GM12878 (cell line): ENCODE measurements around the gene CSTPP1. TPM values are rescaled to one million over a fixed set of nuclear protein-coding genes. Genes with fewer than 3 reads are reported as not detected.
A peak's percentile ranks its signal among the peaks of the same experiment; 100 is the strongest.

Experiments used
- CBX5 ChIP-seq: sonication (generic); IDR thresholded peaks from 2 replicates; pipeline ENCODE4 v1.6.1; 2016; ENCODE audit warnings: low read depth, moderate library complexity, mild to moderate bottlenecking, inconsistent platforms
- GATAD2B ChIP-seq: fragments of 450-650 bp; conservative IDR thresholded peaks from 2 replicates; pipeline ENCODE4 v1.6.1; 2017; ENCODE audit warnings: low read depth, mild to moderate bottlenecking, moderate library complexity
- IRF3 ChIP-seq: fragments of 450-650 bp; IDR thresholded peaks from 2 replicates; pipeline ENCODE4 v1.6.1; 2014; ENCODE audit warnings: mild to moderate bottlenecking
- JUND ChIP-seq: IDR thresholded peaks from 2 replicates; pipeline ENCODE4 v1.6.1; 2012; ENCODE audit warnings: low read depth, mild to moderate bottlenecking, low read length, improper control_type of control experiment, moderate library complexity
- LARP7 ChIP-seq: fragments of 450-650 bp; IDR thresholded peaks from 2 replicates; pipeline ENCODE4 v1.6.1; 2017; ENCODE audit warnings: mild to moderate bottlenecking
- MTA2 ChIP-seq: fragments of 450-650 bp; IDR thresholded peaks from 2 replicates; pipeline ENCODE4 v1.6.1; 2016; ENCODE audit warnings: low read depth, mild to moderate bottlenecking, moderate library complexity
- MYB ChIP-seq: fragments of 150-350 bp; IDR thresholded peaks from 2 replicates; pipeline ENCODE4 v1.6.1; 2014; ENCODE audit warnings: mild to moderate bottlenecking, low read depth, low read length, borderline replicate concordance
- PAX5 ChIP-seq: IDR thresholded peaks from 2 replicates; pipeline ENCODE4 v1.6.1; 2011; ENCODE audit warnings: low read depth, low read length, borderline replicate concordance
- POLR2AphosphoS5 ChIP-seq: IDR thresholded peaks from 2 replicates; pipeline ENCODE4 v1.6.1; 2011; ENCODE audit warnings: mild to moderate bottlenecking, low read length, inconsistent platforms
- POU2F2 ChIP-seq: IDR thresholded peaks from 3 replicates; pipeline ENCODE4 v1.6.1; 2011; ENCODE audit warnings: low read depth, mild to moderate bottlenecking, low read length, borderline replicate concordance
- RAD21 ChIP-seq: IDR thresholded peaks from 2 replicates; pipeline ENCODE4 v1.6.1; 2011; ENCODE audit warnings: mild to moderate bottlenecking, low read depth, low read length, moderate library complexity; ENCODE audit not compliant: insufficient read depth
- RBBP5 ChIP-seq: fragments of 200-600 bp; sonication (generic); conservative IDR thresholded peaks from 2 replicates; pipeline ENCODE4 v1.6.1; 2016
- RFX5 ChIP-seq: IDR thresholded peaks from 2 replicates; pipeline ENCODE4 v1.6.1; 2011; ENCODE audit warnings: low read depth, low read length, improper control_type of control experiment
- SP1 ChIP-seq: IDR thresholded peaks from one replicate; pipeline ENCODE4 v1.6.1; 2011; ENCODE audit warnings: low read depth, low read length
- STAT3 ChIP-seq: IDR thresholded peaks from 2 replicates; pipeline ENCODE4 v1.6.1; 2011; ENCODE audit warnings: low read depth, low read length, improper control_type of control experiment
- SUZ12 ChIP-seq: fragments of 200-600 bp; sonication (generic); IDR thresholded peaks from one replicate; pipeline ENCODE4 v1.6.1; 2018; ENCODE audit warnings: antibody characterized with exemption, mild to moderate bottlenecking; ENCODE audit not compliant: unreplicated experiment
- TCF12 ChIP-seq: IDR thresholded peaks from 2 replicates; pipeline ENCODE4 v1.6.1; 2011; ENCODE audit warnings: low read depth, mild to moderate bottlenecking, low read length
- TCF7 ChIP-seq: IDR thresholded peaks from 2 replicates; pipeline ENCODE4 v1.6.1; 2014; ENCODE audit warnings: antibody characterized with exemption, borderline replicate concordance
- YY1 ChIP-seq: IDR thresholded peaks from 2 replicates; pipeline ENCODE4 v1.6.1; 2011; ENCODE audit warnings: low read depth, mild to moderate bottlenecking, low read length
- ZNF274 ChIP-seq: IDR thresholded peaks from one replicate; pipeline ENCODE4 v1.8.0; 2011; ENCODE audit not compliant: insufficient read length, insufficient read depth
- ZNF622 ChIP-seq: fragments of 450-650 bp; IDR thresholded peaks from 2 replicates; pipeline ENCODE4 v1.6.1; 2017; ENCODE audit warnings: mild to moderate bottlenecking, inconsistent platforms
- polyA plus RNA-seq, 11 experiments: library from polyadenylated mRNA; depleted of rRNA in 4 of 11; unstranded in 6 of 11; stranded (reverse) in 5 of 11; fragments of >200 nt; fragmentation: Nextera tagmentation in 4 of 11; fragmentation: Illumina TruSeq in 1 of 11; extraction: Ambion mirVana in 4 of 11; extraction: Trizol in 1 of 11; gene quantifications; 1 replicate in 1 of 11; 2 replicates in 10 of 11; pipeline versions ENCODE4 v1.2.1 to v1.2.3, GENCODE V29; 2011 to 2016; ENCODE audit warnings: inconsistent platforms in 2 of 11, missing spikeins in 2 of 11, low read depth in 1 of 11
- total RNA-seq, 4 experiments: library from RNA; depleted of rRNA in 3 of 4; stranded (reverse); fragments of >200 nt in 3 of 4; fragmentation: Illumina TruSeq in 1 of 4; extraction: Trizol in 1 of 4; gene quantifications; 2 replicates each; pipeline versions ENCODE4 v1.2.1 to v1.2.3, GENCODE V29; 2013 to 2021
- TF ChIP-seq, protein P1 (sequence below): IDR thresholded peaks from 2 replicates; pipeline ENCODE4 v1.6.1; 2012; ENCODE audit warnings: improper control_type of control experiment, low read depth, low read length; ENCODE audit not compliant: insufficient replicate concordance
- TF ChIP-seq, protein P2 (sequence below): fragments of 450-650 bp; IDR thresholded peaks from 2 replicates; pipeline ENCODE4 v1.6.1; 2017; ENCODE audit warnings: mild to moderate bottlenecking, moderate library complexity

The CSTPP1 gene
- total and polyA plus RNA-seq, 10 of the 15 experiments (the other 5 are each of a cell fraction or from before 2014, with no cell fraction given), result 7.1 to 23.4 (median 17.5) TPM

- no peak for TF ChIP-seq ZNF274
- no peak for TF ChIP-seq MYB
- TF ChIP-seq YY1, result peak; percentile 59
- no peak for TF ChIP-seq IRF3
- no peak; the same call in 1 of the 2 replicates for TF ChIP-seq POLR2AphosphoS5
- TF ChIP-seq GATAD2B, result no peak
- no peak for TF ChIP-seq RBBP5
- 0 out of 3 replicates have a peak, but pooled peaks have one; percentile 25 for TF ChIP-seq POU2F2
- peak; percentile 78 for TF ChIP-seq RAD21
- no peak for TF ChIP-seq PAX5
- TF ChIP-seq RFX5, result no peak
- no peak for TF ChIP-seq SUZ12
- no peak for TF ChIP-seq SP1
- TF ChIP-seq TCF12, result no peak
- TF ChIP-seq, protein P1, sequence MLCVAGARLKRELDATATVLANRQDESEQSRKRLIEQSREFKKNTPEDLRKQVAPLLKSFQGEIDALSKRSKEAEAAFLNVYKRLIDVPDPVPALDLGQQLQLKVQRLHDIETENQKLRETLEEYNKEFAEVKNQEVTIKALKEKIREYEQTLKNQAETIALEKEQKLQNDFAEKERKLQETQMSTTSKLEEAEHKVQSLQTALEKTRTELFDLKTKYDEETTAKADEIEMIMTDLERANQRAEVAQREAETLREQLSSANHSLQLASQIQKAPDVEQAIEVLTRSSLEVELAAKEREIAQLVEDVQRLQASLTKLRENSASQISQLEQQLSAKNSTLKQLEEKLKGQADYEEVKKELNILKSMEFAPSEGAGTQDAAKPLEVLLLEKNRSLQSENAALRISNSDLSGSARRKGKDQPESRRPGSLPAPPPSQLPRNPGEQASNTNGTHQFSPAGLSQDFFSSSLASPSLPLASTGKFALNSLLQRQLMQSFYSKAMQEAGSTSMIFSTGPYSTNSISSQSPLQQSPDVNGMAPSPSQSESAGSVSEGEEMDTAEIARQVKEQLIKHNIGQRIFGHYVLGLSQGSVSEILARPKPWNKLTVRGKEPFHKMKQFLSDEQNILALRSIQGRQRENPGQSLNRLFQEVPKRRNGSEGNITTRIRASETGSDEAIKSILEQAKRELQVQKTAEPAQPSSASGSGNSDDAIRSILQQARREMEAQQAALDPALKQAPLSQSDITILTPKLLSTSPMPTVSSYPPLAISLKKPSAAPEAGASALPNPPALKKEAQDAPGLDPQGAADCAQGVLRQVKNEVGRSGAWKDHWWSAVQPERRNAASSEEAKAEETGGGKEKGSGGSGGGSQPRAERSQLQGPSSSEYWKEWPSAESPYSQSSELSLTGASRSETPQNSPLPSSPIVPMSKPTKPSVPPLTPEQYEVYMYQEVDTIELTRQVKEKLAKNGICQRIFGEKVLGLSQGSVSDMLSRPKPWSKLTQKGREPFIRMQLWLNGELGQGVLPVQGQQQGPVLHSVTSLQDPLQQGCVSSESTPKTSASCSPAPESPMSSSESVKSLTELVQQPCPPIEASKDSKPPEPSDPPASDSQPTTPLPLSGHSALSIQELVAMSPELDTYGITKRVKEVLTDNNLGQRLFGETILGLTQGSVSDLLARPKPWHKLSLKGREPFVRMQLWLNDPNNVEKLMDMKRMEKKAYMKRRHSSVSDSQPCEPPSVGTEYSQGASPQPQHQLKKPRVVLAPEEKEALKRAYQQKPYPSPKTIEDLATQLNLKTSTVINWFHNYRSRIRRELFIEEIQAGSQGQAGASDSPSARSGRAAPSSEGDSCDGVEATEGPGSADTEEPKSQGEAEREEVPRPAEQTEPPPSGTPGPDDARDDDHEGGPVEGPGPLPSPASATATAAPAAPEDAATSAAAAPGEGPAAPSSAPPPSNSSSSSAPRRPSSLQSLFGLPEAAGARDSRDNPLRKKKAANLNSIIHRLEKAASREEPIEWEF, result no peak
- no peak for TF ChIP-seq STAT3
- no peak for TF ChIP-seq LARP7
- TF ChIP-seq JUND, result no peak
- TF ChIP-seq MTA2, result no peak
- TF ChIP-seq, protein P2, sequence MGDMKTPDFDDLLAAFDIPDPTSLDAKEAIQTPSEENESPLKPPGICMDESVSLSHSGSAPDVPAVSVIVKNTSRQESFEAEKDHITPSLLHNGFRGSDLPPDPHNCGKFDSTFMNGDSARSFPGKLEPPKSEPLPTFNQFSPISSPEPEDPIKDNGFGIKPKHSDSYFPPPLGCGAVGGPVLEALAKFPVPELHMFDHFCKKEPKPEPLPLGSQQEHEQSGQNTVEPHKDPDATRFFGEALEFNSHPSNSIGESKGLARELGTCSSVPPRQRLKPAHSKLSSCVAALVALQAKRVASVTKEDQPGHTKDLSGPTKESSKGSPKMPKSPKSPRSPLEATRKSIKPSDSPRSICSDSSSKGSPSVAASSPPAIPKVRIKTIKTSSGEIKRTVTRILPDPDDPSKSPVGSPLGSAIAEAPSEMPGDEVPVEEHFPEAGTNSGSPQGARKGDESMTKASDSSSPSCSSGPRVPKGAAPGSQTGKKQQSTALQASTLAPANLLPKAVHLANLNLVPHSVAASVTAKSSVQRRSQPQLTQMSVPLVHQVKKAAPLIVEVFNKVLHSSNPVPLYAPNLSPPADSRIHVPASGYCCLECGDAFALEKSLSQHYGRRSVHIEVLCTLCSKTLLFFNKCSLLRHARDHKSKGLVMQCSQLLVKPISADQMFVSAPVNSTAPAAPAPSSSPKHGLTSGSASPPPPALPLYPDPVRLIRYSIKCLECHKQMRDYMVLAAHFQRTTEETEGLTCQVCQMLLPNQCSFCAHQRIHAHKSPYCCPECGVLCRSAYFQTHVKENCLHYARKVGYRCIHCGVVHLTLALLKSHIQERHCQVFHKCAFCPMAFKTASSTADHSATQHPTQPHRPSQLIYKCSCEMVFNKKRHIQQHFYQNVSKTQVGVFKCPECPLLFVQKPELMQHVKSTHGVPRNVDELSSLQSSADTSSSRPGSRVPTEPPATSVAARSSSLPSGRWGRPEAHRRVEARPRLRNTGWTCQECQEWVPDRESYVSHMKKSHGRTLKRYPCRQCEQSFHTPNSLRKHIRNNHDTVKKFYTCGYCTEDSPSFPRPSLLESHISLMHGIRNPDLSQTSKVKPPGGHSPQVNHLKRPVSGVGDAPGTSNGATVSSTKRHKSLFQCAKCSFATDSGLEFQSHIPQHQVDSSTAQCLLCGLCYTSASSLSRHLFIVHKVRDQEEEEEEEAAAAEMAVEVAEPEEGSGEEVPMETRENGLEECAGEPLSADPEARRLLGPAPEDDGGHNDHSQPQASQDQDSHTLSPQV, result no peak
- TF ChIP-seq ZNF622, result no peak
- TF ChIP-seq CBX5, result no peak
- no peak for TF ChIP-seq TCF7
Measured at GRCh38 chr11:47161134-47161854, 224.7 kb downstream of the CSTPP1 start (continued).
